IPS-NIHi7 (cell line): ENCODE measurements around the gene UBN1.
"Not testable (repeated sequence)": the region's sequence is repeated elsewhere in the genome, so short reads cannot be mapped to it uniquely, and the experiment has no call there.

Experiments
- DNase-seq: peaks from one replicate; pipeline ENCODE4 v3.0.0; 2012; ENCODE audit warnings: mixed read lengths; ENCODE audit errors: extremely low spot score

Gene UBN1

DNA sequence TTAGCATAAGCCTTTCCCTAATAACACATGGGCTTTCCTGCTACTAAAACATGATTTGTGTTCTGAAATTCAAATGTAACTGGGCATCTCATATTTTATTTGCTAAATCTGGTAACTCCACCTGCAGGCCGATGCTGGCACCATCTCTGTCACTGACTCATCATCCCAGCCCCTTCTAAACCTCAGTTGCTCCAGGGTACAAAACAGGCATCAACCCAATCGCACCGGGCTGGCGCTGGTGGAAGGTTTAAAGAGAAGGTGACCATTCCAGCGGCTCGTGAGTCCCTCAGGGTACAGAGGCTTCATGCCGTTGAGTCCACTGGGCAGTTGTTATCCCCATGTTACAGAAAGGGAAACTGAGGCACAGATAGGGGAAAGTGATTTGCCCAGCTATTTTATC, 62.5 kb downstream of the UBN1 start:
- DNase-seq: no peak

DNA sequence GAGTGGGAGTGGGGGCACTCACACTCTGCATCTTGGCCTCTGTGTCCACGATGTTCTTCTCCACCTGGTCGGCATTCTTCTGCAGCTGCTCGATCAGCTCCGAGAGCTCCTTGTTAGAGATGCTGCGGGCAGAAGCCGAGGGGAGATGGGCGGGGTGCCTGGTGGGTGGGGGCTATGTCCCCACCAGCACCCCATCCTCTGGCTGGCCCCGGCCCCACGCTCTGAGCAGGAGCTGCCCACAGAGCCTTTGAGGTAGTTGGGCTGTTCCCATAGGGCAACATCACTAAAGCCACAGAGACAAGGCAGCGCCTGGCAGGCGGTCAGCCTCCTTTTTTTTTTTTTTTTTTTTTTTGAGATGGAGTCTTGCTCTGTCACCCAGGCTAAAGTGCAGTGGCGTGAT, 63.5 kb downstream of the UBN1 start:
- DNase-seq: no peak

DNA sequence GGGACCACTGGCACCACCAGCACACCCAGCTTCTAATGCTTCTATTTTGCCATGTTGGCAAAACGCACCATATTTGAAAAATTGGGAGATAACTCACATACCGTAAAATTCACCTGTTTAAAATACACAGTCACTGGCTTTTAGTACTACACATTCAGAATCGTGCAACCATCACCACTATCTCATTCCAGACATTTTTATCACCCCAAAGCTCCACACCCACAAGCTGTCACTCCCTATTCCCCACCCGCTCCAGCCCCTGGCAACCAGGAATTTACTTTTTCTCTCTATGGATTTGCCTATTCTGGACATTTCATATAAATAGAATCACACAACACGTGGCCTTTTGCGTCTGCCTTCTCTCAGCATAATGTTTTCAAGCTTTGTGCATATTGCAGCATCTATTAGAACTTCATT, 64.7 kb downstream of the UBN1 start:
- DNase-seq: no peak

DNA sequence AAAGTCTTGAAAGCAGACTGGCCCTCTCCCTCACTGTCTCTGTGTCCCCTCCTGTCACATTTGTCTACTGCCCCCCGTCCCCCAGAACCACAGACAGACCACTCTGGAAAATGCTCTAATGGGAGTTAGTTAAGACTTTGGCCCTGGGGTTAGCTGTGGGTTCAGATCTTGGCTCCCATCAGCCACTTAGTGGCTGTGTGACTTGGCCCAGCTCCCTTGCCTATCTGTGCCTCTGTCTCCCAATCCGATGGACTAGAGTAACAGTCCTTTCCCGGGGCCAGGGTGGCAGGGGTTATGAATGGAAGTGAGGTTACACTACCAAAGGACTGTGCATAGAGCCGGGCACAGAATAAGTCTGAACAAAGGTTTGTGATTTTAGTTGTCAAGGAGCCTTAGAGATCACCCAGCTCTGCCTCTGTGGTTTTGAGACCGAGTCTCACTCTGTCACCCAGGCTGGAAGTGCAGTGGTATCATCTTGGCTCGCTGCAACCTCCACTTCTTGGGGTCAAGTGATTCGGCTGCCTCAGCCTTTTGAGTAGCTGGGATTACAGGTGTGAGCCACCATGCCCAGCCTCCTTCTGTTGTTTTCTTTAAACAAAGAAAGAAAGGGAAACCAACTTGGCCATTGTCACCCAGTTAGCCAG, 66.0 kb downstream of the UBN1 start:
- no peak for DNase-seq

DNA sequence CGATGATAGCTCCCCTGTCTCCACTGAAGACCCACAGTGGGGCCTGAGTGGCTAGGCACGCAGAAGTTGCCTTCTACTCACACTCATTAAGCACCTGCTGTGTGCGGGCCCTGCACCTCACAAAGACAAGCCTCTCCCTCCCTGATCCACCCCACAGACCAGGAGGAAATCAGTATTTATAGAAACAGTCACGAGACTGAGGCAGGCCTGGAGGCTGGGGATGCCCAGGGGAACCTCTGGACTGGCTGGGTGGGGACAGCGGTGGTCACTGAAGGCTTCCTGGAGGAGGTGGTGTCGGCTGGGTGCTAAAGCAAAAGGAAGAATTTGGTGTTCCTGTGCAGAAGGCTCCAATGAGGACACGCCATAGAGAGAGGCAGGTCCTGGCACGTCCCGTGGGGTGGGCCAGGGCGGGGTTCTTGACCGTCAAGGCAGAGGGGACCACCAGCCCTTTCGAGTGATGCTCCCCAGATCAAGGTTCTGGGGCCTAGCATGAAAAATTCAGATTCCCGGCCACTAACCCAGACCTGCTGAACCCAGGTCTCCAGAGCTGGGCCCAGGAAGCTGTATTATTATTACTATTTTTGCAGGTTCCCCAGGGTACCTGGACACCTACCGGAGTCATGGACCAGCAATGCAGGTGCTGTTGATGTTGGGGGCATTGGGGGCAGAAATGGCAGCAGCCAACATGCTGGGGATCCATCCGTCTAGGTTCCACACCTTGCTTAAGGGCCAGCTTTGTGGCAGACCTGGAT, 66.7 kb downstream of the UBN1 start:
- DNase-seq: no peak

DNA sequence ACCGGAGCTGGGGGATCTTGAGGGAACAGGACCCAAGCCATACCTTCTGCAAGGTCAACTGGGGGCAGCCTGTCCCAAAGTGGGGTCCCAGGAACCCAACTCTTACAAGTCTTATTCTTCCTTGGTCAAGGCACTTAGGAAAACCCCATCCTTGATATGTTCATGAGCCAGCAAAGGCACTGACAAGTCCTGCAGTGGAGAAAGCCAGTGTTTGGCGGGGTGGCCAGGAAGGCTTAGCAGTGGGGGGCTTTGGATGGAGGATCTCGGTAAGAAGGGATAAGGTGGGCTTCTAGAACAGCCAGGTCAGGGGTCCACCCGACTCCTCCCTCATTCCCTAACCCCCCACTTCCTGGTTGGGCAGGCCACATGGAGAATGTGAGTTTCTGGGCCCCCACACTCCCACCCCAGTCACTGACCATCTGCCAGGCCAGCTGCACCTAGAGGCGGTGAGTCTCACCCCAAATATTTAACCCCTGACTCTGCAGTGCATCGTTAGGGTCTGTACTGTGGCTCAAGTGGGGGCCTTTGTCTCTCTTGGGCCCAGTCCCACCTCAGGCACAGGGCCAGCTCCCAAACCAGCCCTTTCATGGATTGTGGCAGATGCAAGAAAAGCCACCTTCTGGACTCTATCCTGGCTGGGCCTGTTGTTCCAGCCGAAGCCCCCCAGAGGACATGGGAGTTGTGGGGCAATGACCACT, 67.4 kb downstream of the UBN1 start:
- DNase-seq: no peak

DNA sequence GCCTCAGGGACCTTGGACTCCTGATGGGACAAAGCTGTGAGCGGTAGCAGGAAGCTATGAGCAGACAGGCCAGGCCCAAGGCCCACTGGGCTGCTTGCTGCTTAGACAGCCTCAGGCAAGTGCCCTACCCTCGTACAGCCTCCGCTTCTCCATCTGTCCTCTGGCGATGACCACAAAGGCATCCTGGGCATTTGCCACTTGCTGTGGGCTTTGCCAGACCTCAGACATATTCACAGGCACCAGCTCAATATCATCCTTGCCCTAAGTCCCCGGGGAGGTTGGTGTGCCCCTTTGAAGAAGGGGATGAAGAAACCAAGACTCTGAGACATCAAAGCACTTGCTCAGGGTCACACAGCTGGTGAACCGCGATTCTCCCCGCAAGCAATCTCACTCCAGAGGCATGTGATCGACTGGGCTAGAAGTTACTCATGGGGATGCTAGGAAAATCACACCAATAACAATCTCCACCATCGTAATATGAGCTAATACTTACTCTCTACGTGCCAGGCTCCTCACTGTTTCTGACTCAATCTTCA, 68.0 kb downstream of the UBN1 start:
- no peak for DNase-seq

DNA sequence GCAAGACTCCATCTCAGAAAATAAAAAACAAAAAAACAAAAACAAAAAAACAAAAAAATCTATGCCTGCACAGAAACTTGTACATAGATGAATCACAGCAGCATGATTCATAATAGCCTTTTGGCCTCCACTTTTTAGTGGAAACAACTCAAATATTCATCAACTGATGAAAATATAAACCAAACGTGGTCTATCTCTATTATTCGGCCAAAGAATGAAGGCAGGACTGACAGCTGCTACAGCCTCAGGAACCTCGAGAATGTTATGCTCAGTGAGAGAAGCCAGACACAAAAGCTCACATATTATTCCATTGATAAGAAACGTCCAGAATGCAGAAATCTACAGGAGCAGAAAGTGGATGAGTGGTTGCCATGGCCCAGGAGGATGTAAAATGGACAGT, 69.8 kb downstream of the UBN1 start:
- DNase-seq: no peak

DNA sequence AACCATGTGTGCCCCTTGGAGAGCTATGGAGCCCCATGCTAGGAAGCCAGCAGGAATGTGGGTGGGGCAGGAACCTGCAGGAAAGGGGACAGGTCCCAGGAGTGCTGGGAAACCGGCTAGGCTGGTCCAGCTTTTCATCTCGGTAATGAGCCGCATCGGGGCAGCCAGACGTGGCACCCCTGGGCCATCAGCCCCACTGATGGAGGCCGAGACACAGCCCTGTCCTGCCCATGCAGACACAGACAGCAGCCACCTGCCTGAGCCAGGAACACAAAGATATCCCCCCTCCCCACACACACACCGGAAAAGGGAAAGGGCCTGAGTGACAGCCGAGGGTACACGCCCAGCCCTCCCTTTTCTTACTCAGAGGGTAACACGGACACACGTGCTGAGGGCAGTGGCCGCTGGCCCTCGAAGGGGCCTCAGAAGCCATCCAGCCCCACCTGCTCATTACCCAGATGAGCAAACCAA, 71.5 kb downstream of the UBN1 start:
- DNase-seq: peak; percentile 45

DNA sequence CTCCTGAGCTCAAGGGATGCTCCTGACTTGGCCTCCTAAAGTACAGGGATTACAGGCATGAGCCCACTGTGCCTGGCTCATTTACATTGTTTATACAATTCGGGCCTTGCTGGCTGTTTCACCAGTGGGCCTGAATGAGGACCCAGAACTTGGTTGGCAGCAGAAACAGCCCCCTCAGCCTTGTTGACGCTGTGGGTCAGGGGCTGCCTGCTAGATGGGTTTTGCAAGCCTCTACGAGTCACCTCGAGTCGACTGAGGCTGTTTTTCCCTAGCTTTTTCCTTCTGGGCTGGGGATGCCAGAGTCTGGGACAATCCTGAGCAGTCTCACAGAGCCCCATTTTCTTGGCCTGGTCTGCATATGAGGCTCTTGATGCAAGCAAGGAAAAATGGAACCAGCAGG, 73.5 kb downstream of the UBN1 start:
- no peak for DNase-seq

DNA sequence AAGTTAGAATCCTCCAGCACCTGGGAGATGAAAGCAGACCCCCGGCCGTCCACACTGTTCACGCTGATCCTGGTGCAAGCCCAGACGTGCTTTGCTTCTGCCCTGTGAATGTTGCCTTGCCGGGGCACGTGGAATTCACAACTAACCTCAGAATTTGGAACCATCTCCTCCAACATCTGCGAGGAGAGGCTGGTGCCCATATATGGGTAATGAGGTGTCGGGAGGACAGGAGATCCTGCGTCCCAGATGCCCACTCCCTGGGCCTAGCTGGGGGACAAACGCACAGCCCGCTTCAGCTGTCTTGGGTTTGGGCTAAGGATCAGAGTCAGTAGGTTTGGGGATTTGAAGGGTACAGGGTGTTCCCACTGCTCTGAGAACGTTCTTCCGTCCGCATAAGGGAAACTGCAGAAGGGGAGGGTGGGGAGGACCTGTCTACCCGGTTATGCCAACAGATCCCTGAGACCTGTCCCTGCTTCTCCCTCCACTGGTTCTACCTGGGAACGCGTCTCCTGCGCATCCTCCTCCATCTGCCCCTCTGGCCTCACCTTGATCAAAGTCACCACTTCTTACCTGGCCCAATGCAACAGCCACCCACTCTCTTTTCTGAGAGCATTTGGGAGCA, 75.6 kb downstream of the UBN1 start:
- DNase-seq: no peak

DNA sequence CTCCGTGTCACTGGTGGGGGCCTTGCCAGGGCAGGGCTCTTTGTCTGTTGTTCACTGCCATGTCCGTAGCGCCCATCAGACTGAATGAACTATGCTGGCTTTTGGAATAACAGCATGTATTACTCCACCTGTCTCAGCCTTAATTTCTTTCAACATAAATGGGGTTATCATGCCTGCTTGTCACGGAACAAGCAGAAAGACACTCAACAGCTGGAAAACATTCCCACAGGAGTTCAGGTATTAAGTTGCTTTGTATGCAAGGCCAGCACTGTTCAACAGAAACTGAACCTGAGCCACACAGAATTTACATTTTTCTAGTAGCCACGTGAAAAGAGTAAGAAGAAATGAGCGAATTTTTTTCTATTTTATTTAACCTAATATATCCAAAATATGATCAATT, 76.6 kb downstream of the UBN1 start:
- no peak for DNase-seq

DNA sequence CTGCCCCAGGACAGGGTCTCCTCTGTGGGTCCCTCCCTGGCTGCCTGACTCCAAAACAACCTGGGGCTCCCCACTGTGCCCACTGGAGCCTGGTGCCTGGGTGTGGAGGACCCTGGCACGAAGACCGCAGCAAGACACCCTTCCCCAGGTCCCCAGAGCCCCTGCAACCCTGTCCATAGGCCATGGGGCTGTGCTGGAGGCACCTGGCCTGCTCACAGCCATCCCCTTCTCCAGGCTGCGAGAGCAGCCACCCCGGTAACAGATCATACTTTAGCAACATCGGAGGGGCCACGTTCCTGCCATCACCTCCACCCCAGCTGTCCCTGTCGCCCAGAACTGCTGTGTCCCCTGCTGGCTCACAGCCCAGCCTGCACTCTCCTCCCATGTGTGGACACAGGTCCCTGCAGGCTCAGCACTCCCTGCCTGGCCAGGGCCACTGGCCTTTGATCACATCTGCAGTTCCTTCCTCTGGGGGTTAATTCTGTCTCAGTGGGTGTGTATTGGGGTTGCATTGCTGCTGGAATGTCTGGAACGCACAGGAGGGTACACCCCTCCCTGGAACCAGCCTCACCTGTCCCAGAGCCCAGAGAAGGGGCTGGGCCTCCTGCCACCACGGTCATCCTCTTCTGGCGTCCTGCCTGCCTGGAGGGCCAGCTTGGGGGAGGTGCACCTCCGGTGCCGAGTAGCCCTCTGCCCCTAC, 77.5 kb downstream of the UBN1 start:
- DNase-seq: peak; percentile 44

DNA sequence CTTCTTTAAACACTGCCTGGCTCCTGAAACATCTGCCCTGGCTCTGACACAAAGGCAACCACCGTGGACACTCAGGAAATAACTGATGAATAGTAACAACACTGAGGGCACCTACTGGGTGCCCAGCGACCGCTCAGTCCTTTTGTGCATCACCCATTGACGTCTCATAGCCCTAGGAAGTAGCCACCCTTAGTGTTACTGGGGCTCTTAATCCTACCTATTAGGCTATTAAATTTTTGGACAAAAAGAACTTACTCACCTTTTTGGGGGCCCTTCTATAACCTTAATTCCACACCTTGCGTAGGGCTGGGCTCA, 78.0 kb downstream of the UBN1 start:
- no peak for DNase-seq

DNA sequence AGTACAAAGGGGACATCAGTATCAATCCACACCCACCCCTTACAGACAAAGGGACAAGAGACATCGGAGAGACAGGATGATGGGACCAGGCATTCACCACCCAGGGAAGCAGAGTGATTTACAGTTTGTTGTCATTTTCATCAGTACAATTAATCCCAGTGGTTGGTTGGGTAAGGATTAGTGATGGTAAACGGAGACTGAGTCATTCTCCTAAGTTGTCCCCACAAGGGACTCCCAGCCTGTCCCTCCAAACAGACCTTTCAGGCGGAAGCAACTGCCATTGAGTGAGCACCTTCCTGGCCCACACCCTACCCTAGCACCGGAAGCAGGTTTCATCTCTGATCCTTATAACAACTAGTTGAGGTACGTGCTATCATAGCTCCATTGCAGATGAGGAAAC, 78.5 kb downstream of the UBN1 start:
- DNase-seq: no peak

DNA sequence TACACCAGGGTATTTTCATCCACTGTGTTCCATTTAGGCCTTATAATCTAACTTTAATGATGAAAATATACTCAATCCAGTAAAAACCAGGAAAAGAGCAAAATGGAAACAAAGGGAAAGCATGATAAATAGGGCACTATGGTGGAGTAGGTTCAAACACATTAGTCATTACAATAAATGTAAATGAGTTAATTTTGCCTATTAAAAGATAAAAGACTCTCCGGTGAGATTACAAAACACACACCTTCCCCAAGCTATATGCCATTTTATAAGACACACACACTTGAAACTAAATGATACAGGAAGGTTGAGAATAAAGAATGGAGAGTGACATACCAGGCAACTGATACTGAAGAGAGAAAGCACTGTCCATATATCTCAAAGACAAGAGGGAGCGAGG, 79.6 kb downstream of the UBN1 start:
- no peak for DNase-seq

DNA sequence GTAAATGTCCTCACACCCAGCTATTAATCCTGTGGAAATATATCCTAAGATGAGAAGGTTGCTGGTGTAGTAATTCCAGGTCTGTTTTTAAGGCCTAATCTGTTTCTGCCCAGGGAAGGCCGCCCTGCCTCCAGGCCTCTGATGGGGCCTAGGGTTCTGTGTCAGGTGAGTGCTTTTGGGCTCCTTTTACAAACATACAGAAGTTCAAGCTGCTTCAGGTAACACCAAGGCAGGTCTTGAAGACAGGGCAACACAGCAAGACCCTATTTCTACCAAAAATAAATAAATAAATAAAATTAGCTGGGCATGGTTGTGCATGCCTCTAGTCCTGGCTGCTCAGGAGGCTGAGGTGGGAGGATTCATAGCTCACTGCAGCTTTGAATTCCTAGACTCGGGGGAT, 80.4 kb downstream of the UBN1 start:
- no peak for DNase-seq

DNA sequence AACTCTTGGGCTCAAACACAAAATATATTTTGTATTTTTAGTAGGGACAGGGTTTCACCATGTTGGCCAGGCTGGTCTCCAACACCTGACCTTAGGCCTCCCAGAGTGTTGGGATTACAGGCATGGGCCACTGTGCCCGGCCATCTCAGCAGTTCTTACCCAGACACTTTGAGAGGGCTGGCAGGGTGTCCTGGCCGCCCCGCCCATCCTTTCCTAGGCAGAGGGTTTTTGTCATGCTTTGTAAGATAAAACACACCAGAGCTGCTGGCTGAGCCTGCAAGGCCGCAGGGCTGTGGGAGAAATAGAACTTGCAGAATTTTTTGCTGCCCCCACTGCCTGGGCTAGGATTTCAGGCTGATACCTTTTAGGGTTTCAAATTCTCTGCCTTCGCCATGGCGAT, 80.9 kb downstream of the UBN1 start:
- DNase-seq: no peak

DNA sequence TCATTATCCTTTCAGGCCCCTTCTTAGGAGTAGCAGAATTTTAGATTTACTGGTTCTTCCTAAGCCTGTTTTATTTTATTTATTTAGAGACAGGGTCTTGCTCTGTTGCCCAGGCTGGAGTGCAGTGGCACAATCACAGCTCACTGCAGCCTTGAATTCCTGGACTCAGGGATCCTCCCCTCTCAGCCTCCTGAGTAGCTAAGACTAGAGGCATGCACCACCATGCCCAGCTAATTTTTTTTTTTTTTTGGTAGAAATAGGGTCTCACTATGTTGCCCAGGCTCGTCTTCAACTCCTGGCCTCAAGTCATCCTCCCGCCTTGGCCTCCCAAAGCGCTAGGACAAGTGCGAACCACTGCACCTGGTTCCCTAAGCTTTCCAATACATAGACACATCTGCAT, 82.3 kb downstream of the UBN1 start:
- DNase-seq: not testable (repeated sequence)

DNA sequence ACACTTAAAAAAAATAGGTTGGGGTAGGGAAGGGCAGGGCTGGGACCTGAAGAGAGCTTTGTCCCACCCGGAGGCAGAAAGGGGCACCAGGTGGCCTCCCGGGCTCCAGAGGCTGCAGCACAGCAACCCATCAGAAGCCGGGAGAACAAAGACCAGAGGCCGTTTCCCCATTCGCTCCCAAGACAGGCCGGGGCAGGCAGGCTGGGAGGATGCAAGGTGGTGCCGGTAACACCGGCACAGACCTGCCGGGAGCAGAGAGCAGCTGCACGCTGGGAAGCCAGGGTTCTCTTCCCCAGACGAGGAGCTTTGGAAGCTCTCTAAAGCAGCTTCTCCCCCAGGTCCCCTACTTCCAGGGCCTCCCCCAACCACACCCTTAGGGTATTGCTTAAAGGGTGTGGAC, 84.1 kb downstream of the UBN1 start:
- DNase-seq: no peak
